ENCODE measurements around the gene TMEM132D.

DNA sequence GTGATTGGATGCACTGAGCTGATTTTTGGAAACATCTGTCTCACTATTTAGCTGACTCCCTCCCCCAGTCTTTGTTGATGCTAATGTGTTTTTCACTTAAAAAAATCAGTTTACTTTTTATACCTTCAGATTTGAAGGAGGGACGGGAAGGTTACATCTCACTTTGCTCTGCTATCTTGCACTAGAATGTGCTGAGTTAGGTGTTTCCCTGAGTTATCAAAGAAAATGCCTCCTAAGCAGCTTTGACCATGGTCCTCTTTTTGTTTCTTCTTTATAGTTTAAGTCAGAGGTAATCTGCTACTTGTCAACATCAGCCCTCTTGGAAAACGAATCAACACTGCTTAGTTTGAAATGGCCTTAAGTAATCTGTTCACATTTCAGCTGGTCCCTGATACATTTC, 222.0 kb downstream of the TMEM132D start:
- no peak for TF ChIP-seq GATA2 (IDR thresholded peaks at IDR 0.05; ENCODE audit: low read depth, low read length)
- TF ChIP-seq GATA3 (IDR thresholded peaks at IDR 0.05; ENCODE audit: low read depth, low read length), result no peak
